Measurements from ENCODE around the gene MGP. TPM values are rescaled to one million over a fixed set of nuclear protein-coding genes. Genes with fewer than 3 reads are reported as not detected.

Gene MGP
- total and polyA plus RNA-seq, 2 of the 13 experiments (the other 11 are each of a cell fraction or from before 2014, with no cell fraction given), result not detected

DNA sequence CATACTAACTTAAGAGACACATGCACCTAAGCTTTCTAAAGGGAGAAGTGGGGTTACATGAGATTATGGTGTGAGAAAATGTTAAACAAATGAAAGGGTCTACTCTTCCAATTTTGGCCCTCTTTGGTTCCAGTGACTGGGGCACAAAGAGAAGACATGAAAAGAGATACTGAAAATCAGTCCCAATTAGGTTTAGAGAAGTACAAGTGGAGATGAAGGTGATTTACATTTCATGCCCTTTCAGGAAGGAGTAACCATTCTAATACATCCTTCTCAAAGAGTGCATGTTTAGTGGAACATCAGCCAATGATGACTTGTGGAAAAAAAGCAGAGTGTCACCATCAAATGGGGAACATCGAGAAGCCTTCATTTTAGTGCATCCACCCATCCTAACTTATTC lies 14.4 kb downstream of the MGP start (continued):
- TF ChIP-seq, protein P1, sequence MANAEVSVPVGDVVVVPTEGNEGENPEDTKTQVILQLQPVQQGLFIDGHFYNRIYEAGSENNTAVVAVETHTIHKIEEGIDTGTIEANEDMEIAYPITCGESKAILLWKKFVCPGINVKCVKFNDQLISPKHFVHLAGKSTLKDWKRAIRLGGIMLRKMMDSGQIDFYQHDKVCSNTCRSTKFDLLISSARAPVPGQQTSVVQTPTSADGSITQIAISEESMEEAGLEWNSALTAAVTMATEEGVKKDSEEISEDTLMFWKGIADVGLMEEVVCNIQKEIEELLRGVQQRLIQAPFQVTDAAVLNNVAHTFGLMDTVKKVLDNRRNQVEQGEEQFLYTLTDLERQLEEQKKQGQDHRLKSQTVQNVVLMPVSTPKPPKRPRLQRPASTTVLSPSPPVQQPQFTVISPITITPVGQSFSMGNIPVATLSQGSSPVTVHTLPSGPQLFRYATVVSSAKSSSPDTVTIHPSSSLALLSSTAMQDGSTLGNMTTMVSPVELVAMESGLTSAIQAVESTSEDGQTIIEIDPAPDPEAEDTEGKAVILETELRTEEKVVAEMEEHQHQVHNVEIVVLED (CRISPR knock-in tag; IDR thresholded peaks at IDR 0.05; ENCODE audit: borderline replicate concordance), result no peak
- no peak for TF ChIP-seq CAMTA2 (CRISPR knock-in tag; IDR thresholded peaks at IDR 0.05; ENCODE audit: borderline replicate concordance)
- no peak for TF ChIP-seq FIP1L1 (IDR thresholded peaks at IDR 0.05; ENCODE audit: borderline replicate concordance, insufficient read depth, low read depth, low read length)
- TF ChIP-seq POLR2AphosphoS5 (IDR thresholded peaks at IDR 0.05; ENCODE audit: low read depth, low read length), result no peak
- no peak for TF ChIP-seq BRCA1 (CRISPR knock-in tag; IDR thresholded peaks at IDR 0.05)
- no peak for TF ChIP-seq EED (CRISPR knock-in tag; IDR thresholded peaks at IDR 0.05)
- TF ChIP-seq, protein P2, sequence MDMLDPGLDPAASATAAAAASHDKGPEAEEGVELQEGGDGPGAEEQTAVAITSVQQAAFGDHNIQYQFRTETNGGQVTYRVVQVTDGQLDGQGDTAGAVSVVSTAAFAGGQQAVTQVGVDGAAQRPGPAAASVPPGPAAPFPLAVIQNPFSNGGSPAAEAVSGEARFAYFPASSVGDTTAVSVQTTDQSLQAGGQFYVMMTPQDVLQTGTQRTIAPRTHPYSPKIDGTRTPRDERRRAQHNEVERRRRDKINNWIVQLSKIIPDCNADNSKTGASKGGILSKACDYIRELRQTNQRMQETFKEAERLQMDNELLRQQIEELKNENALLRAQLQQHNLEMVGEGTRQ (IDR thresholded peaks at IDR 0.05; ENCODE audit: low read depth, low read length), result no peak
- TF ChIP-seq, protein P2 (CRISPR knock-in tag; IDR thresholded peaks at IDR 0.05; ENCODE audit: borderline replicate concordance), result no peak
- TF ChIP-seq CBX2 (IDR thresholded peaks at IDR 0.05; ENCODE audit: low read depth, low read length), result no peak
- TF ChIP-seq CBX2 (CRISPR knock-in tag; IDR thresholded peaks at IDR 0.05; ENCODE audit: low read depth), result no peak
- TF ChIP-seq, protein P3, sequence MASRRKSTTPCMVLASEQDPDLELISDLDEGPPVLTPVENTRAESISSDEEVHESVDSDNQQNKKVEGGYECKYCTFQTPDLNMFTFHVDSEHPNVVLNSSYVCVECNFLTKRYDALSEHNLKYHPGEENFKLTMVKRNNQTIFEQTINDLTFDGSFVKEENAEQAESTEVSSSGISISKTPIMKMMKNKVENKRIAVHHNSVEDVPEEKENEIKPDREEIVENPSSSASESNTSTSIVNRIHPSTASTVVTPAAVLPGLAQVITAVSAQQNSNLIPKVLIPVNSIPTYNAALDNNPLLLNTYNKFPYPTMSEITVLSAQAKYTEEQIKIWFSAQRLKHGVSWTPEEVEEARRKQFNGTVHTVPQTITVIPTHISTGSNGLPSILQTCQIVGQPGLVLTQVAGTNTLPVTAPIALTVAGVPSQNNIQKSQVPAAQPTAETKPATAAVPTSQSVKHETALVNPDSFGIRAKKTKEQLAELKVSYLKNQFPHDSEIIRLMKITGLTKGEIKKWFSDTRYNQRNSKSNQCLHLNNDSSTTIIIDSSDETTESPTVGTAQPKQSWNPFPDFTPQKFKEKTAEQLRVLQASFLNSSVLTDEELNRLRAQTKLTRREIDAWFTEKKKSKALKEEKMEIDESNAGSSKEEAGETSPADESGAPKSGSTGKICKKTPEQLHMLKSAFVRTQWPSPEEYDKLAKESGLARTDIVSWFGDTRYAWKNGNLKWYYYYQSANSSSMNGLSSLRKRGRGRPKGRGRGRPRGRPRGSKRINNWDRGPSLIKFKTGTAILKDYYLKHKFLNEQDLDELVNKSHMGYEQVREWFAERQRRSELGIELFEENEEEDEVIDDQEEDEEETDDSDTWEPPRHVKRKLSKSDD (CRISPR knock-in tag; IDR thresholded peaks at IDR 0.05; ENCODE audit: low read depth), result no peak
- TF ChIP-seq ZNF619 (CRISPR knock-in tag; IDR thresholded peaks at IDR 0.05), result no peak
